ENCODE measurements around the gene LOXL4. TPM values are rescaled to one million over a fixed set of nuclear protein-coding genes. Genes with fewer than 3 reads are reported as not detected.
"Not testable (repeated sequence)": the region's sequence is repeated elsewhere in the genome, so short reads cannot be mapped to it uniquely, and the experiment has no call there.

The LOXL4 gene
- total RNA-seq, 1 donor from 2014 or later, result not detected

DNA sequence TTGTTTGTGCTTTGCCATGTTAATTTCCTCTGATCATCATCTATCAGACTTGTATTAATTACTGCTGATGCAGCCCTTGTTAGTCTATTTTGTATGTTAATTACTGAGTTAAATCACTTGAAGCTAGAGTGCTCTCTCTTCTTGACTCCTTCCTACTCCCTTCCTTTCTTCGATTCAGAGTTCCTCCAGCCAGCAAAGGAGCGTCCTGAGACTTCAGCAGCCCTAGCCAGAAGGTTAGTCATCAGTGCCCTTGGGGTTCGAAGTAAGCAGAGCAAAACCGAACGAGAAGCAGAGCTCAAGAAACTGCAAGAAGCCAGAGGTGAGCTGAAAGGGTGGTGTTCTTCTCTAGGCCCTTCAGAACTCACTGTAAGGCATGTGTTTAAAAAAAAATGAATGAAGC, 32.1 kb downstream of the LOXL4 start:
- no peak overlapping the region for H3K27ac Mint-ChIP-seq
- H3K4me3 Mint-ChIP-seq, result no peak overlapping the region
- intact Hi-C loops (cut with micrococcal nuclease), result no loop called here
- ATAC-seq (ENCODE audit: low read depth) (no peak), DNase-seq (no peak)
- TF ChIP-seq, protein P1, sequence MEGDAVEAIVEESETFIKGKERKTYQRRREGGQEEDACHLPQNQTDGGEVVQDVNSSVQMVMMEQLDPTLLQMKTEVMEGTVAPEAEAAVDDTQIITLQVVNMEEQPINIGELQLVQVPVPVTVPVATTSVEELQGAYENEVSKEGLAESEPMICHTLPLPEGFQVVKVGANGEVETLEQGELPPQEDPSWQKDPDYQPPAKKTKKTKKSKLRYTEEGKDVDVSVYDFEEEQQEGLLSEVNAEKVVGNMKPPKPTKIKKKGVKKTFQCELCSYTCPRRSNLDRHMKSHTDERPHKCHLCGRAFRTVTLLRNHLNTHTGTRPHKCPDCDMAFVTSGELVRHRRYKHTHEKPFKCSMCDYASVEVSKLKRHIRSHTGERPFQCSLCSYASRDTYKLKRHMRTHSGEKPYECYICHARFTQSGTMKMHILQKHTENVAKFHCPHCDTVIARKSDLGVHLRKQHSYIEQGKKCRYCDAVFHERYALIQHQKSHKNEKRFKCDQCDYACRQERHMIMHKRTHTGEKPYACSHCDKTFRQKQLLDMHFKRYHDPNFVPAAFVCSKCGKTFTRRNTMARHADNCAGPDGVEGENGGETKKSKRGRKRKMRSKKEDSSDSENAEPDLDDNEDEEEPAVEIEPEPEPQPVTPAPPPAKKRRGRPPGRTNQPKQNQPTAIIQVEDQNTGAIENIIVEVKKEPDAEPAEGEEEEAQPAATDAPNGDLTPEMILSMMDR (IDR thresholded peaks at IDR 0.05), result no peak
- H3K4me1 Mint-ChIP-seq, result no peaks in the 10 kb centered on the region
- H3K36me3 Mint-ChIP-seq (ENCODE audit: low read depth), result peaks cover 78% of the 10 kb centered on the region
- H3K9me3 Mint-ChIP-seq, result no peaks in the 10 kb centered on the region
- ChIA-PET CTCF (no interaction called here), POLR2A (no interaction called here)
- H3K27me3 Mint-ChIP-seq, result no peaks in the 10 kb centered on the region

DNA sequence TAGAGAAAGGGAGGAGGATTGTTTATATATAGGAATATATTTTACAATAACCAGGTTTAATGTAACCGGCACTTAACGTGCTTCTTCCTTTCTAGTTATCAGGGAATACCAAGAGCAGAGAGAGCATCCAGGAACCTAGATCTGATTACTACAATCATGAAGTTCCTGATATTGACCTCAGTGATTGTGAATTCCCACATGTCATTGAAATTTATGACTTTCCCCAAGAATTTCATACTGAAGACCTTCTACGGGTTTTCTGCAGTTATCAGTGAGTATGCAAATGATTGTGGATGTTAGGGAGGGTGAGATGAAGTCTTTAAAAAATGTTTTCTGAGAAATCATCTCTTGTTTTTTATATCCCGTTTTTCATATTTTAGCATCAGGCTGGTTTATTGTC, 36.6 kb downstream of the LOXL4 start:
- H3K4me3 Mint-ChIP-seq, result no peak overlapping the region
- H3K36me3 Mint-ChIP-seq (ENCODE audit: low read depth), result peaks cover 64% of the 10 kb centered on the region
- no peak for DNase-seq
- intact Hi-C loops (cut with micrococcal nuclease), result no loop called here
- peaks cover 8% of the 10 kb centered on the region for H3K4me1 Mint-ChIP-seq
- ATAC-seq (ENCODE audit: low read depth), result no peak
- ChIA-PET POLR2A (no interaction called here), CTCF (no interaction called here)
- TF ChIP-seq, protein P1 (IDR thresholded peaks at IDR 0.05), result no peak
- no peaks in the 10 kb centered on the region for H3K27me3 Mint-ChIP-seq
- H3K9me3 Mint-ChIP-seq, result no peaks in the 10 kb centered on the region
- no peak overlapping the region for H3K27ac Mint-ChIP-seq

DNA sequence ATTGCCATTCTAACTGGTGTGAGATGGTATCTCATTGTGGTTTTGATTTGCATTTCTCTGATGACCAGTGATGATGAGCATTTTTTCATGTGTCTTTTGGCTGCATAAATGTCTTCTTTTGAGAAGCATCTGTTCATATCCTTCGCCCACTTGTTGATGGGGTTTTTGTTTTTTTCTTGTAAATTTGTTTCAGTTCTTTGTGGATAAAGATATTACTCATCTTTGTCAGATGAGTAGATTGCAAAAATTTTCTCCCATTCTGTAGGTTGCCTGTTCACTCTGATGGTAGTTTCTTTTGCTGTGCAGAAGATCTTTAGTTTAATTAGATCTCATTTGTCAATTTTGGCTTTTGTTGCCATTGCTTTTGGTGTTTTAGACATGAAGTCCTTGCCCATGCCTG, 39.7 kb downstream of the LOXL4 start:
- Mint-ChIP-seq H3K4me1 (peaks cover 17% of the 10 kb centered on the region), H3K36me3 (ENCODE audit: low read depth) (peaks cover 54% of the 10 kb centered on the region)
- H3K9me3 Mint-ChIP-seq; CTCF ChIA-PET; ATAC-seq (ENCODE audit: low read depth); intact Hi-C loops (cut with micrococcal nuclease); H3K27ac Mint-ChIP-seq; H3K4me3 Mint-ChIP-seq; POLR2A ChIA-PET; H3K27me3 Mint-ChIP-seq; DNase-seq: not testable (repeated sequence)

DNA sequence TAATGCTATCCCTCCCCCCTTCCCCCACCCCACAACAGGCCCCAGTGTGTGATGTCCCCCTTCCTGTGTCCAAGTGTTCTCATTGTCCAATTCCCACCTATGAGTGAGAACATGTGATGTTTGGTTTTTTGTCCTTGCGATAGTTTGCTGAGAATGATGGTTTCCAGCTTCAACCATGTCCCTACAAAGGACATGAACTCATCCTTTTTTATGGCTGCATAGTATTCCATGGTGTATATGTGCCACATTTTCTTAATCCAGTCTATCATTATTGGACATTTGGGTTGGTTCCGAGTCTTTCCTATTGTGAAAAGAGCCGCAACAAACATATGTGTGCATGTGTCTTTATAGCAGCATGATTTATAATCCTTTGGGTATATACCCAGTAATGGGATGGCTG, 40.3 kb downstream of the LOXL4 start:
- intact Hi-C loops (cut with micrococcal nuclease); POLR2A ChIA-PET; H3K9me3 Mint-ChIP-seq; ATAC-seq (ENCODE audit: low read depth); CTCF ChIA-PET; DNase-seq; H3K4me3 Mint-ChIP-seq; H3K27ac Mint-ChIP-seq; H3K27me3 Mint-ChIP-seq: not testable (repeated sequence)
- H3K36me3 Mint-ChIP-seq (ENCODE audit: low read depth), result peaks cover 51% of the 10 kb centered on the region
- peaks cover 17% of the 10 kb centered on the region for H3K4me1 Mint-ChIP-seq

DNA sequence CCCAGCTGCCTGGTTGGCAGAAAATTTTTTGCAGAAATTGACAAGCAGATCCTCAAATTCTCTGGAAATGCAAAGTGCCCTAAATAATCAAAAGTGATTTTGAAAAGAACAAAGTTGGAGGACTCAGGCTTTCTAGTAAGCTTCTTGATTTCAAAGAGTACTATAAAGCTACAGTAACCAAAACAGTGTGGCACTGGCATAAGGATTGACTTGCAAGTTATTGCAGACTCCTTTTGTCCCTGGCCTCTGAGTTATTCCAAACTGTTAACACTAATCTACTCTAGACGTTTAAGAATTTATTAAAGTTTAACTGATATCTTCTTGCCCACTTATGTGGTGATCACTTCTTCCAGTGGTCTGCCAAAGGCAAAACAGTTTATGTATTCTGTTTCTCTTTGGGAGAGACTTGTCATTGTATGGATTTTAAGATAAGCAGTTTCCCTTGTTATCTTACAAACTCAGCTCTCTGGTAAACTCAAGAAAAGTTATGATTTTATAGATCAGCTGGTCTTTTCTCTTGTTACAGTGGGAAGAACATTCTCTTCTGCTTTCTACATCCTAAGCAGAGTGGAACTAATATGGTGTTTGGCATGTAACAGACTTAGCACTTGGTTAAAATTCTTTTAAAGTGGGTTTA, 41.4 kb downstream of the LOXL4 start:
- no peak overlapping the region for H3K27ac Mint-ChIP-seq
- H3K4me1 Mint-ChIP-seq, result peaks cover 19% of the 10 kb centered on the region
- intact Hi-C loops (cut with micrococcal nuclease), result no loop called here
- no peaks in the 10 kb centered on the region for H3K27me3 Mint-ChIP-seq
- H3K9me3 Mint-ChIP-seq, result no peaks in the 10 kb centered on the region
- peaks cover 46% of the 10 kb centered on the region for H3K36me3 Mint-ChIP-seq (ENCODE audit: low read depth)
- H3K4me3 Mint-ChIP-seq, result no peak overlapping the region
- POLR2A ChIA-PET, result no interaction called here
- CTCF ChIA-PET, result no interaction called here
- DNase-seq (no peak), ATAC-seq (ENCODE audit: low read depth) (no peak)
- TF ChIP-seq, protein P1 (IDR thresholded peaks at IDR 0.05), result no peak

DNA sequence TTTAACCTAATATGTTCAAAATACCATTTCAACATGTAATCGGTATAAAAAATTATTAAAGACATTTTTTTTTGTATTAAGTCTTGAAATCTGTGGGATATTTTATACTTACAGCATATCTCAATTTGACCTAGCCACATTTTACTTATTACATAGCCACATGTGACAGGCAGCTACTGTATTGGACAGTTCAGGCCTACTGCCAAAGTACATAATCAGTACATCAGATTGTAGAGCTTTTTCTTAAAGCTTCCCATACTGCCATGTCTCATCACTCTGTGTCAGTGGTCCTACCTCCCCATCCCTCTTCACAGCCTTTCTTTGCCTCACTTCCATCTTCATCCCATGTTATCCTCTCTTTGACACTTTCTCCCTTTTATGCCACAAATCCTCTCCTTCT, 43.0 kb downstream of the LOXL4 start:
- no peak overlapping the region for H3K27ac Mint-ChIP-seq
- peaks cover 39% of the 10 kb centered on the region for H3K36me3 Mint-ChIP-seq (ENCODE audit: low read depth)
- intact Hi-C loops (cut with micrococcal nuclease), result no loop called here
- ATAC-seq (ENCODE audit: low read depth) (no peak), DNase-seq (no peak)
- ChIA-PET CTCF (no interaction called here), POLR2A (no interaction called here)
- no peaks in the 10 kb centered on the region for H3K9me3 Mint-ChIP-seq
- TF ChIP-seq, protein P1 (IDR thresholded peaks at IDR 0.05), result no peak
- no peaks in the 10 kb centered on the region for H3K27me3 Mint-ChIP-seq
- H3K4me3 Mint-ChIP-seq, result no peak overlapping the region
- H3K4me1 Mint-ChIP-seq, result peaks cover 19% of the 10 kb centered on the region
